ENCODE data around the gene ADAMTSL5.
"Not testable (repeated sequence)": the region's sequence is repeated elsewhere in the genome, so short reads cannot be mapped to it uniquely, and the experiment has no call there.

Gene ADAMTSL5

GRCh38 chr19:1528596-1529429, 16.0 kb upstream of the ADAMTSL5 start:
- no peak for DNase-seq

- DNase-seq, result no peak
These were observed 15.0 kb upstream of the ADAMTSL5 start for GRCh38 chr19:1527650-1528309.

GRCh38 chr19:1526979-1527649, 14.3 kb upstream of the ADAMTSL5 start:
- no peak for DNase-seq

GRCh38 chr19:1526066-1526778, 13.4 kb upstream of the ADAMTSL5 start:
- DNase-seq, result no peak

GRCh38 chr19:1525343-1525742, 12.5 kb upstream of the ADAMTSL5 start:
- DNase-seq, result no peak

GRCh38 chr19:1524972-1525325, 12.1 kb upstream of the ADAMTSL5 start:
- DNase-seq, result no peak

GRCh38 chr19:1524287-1524971, 11.6 kb upstream of the ADAMTSL5 start:
- no peak for DNase-seq

- DNase-seq, result no peak
These were observed 10.8 kb upstream of the ADAMTSL5 start, which contains the start of gene PLK5 for GRCh38 chr19:1523412-1524286. PLK5 (plus strand) TSS chr19:1524077; CDS start chr19:1526997, 2,920 bp downstream.

- DNase-seq, result no peak
These were observed 10.0 kb upstream of the ADAMTSL5 start for GRCh38 chr19:1522838-1523237.

- DNase-seq, result no peak
These were observed 9.2 kb upstream of the ADAMTSL5 start for GRCh38 chr19:1522061-1522460.

GRCh38 chr19:1521636-1522035, 8.8 kb upstream of the ADAMTSL5 start:
- no peak for DNase-seq

- no peak for DNase-seq
These were observed 7.5 kb upstream of the ADAMTSL5 start for GRCh38 chr19:1520203-1520780.

GRCh38 chr19:1519802-1520201, 7.0 kb upstream of the ADAMTSL5 start:
- DNase-seq, result not testable (repeated sequence)

- DNase-seq, result no peak
These were observed 5.7 kb upstream of the ADAMTSL5 start for GRCh38 chr19:1518471-1518870.

- DNase-seq, result no peak
These were observed 3.6 kb upstream of the ADAMTSL5 start for GRCh38 chr19:1516395-1516753.

GRCh38 chr19:1514986-1515721, 2.3 kb upstream of the ADAMTSL5 start:
- DNase-seq, result no peak

- no peak for DNase-seq
These were observed 1.5 kb upstream of the ADAMTSL5 start for GRCh38 chr19:1514295-1514661.

GRCh38 chr19:1513499-1514294, 878 bp upstream of the ADAMTSL5 start:
- peak; percentile 80 for DNase-seq

All from suppressor macrophage treated with lipopolysaccharide for 4 hours (primary cell).